PFSK-1 (cell line): ENCODE results near the gene SMIM5.

Experiments
- POLR2AphosphoS5 ChIP-seq: IDR thresholded peaks from 2 replicates; pipeline ENCODE4 v1.6.1; 2012; ENCODE audit warnings: low read depth, mild to moderate bottlenecking, control low read depth, low read length, moderate library complexity
- REST ChIP-seq, 2 experiments: IDR thresholded peaks; 2 replicates each; pipeline versions ENCODE4 v1.6.1 to v1.8.0; 2011 to 2012; ENCODE audit warnings: low read depth in 2 of 2, low read length in 2 of 2, control low read depth in 1 of 2, inconsistent platforms in 1 of 2, mild to moderate bottlenecking in 1 of 2, moderate library complexity in 1 of 2; ENCODE audit not compliant: insufficient read depth in 1 of 2
- SIN3A ChIP-seq: IDR thresholded peaks from 2 replicates; pipeline ENCODE4 v1.6.1; 2012; ENCODE audit warnings: mild to moderate bottlenecking, low read length, moderate library complexity, borderline replicate concordance; ENCODE audit not compliant: insufficient read depth

- no peak for TF ChIP-seq POLR2AphosphoS5
- no peak for TF ChIP-seq SIN3A
- TF ChIP-seq REST (IDR thresholded peaks at IDR 0.05; ENCODE audit: insufficient read depth in 1 of 2, low read depth in 2 of 2, low read length in 2 of 2) = no peak
Measured at GRCh38 chr17:75676461-75676860, 43.2 kb downstream of the SMIM5 start.
